Limb (tissue), 2 donors: Measurements from ENCODE around the gene ACSM3.
"Not testable (repeated sequence)": the region's sequence is repeated elsewhere in the genome, so short reads cannot be mapped to it uniquely, and the experiment has no call there.

Source experiments
- DNase-seq, 2 donors: peaks; one replicate each; pipeline ENCODE4 v3.0.0-alpha.2; 2016; ENCODE audit errors: extremely low spot score in 2 of 2

ACSM3 gene, protein sequence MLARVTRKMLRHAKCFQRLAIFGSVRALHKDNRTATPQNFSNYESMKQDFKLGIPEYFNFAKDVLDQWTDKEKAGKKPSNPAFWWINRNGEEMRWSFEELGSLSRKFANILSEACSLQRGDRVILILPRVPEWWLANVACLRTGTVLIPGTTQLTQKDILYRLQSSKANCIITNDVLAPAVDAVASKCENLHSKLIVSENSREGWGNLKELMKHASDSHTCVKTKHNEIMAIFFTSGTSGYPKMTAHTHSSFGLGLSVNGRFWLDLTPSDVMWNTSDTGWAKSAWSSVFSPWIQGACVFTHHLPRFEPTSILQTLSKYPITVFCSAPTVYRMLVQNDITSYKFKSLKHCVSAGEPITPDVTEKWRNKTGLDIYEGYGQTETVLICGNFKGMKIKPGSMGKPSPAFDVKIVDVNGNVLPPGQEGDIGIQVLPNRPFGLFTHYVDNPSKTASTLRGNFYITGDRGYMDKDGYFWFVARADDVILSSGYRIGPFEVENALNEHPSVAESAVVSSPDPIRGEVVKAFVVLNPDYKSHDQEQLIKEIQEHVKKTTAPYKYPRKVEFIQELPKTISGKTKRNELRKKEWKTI

DNA sequence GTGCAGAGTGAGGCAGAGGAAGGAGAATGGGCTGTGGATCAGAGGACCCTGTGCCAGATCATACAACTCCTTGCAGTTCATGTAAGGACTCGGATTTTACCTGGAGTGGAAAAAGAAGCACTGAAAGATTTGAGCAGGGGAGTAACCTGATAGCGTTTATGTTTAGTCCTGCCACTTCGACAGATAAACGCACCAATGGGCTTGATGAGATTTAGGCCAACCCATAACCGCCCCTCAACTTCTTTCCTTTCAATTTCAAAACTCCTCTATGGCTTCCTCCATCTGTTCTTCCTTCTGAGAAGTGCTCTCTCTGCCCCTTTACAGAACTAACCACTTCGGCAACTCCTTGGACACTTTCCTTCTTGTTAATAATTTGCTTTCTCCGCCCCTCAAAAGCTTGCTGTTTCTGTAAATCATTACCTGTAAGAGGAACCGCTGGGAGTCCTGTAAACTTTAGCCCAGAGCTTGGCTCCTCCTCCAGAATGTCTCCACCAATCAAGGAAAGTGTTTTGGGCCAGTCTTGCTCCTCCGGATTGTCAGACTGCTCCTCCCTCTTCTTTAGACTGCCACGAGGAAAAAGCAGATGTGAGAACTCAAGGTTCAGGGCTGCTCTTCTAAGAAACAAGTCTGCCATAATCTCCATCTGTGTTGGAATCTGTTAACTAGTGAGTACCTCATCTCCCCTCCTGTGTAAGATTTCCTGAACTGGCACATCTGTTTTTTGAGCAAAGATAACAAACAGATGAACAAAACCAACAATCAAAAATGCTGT, at the start of gene ACSM3:
Gene ACSM3, plus strand, starts transcription at position 554 of the 772 bp plus-strand sequence. CDS start 6,021 bp downstream, outside the sequence.
- DNase-seq = peak; percentile 36 to 76

DNA sequence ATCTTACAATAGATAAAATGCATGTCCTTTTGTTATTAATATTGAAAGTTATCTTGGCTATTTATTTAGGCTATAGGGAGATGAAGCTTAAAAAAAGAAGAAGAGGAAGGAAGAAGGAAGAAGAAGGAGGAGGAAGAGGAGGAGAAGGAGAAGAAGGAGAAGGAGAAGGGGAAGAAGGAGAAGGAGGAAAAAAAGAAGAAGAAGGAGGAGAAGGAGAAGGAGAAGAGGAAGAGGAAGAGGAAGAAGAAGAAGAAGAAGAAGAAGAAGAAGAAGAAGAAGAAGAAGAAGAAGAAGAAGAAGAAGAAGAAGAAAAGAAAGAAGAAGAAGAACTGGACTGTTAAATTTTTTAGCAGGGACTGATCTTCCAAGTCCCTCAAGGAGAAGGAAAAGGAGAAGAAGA, 46.1 kb upstream of the ACSM3 start:
- not testable (repeated sequence) for DNase-seq

DNA sequence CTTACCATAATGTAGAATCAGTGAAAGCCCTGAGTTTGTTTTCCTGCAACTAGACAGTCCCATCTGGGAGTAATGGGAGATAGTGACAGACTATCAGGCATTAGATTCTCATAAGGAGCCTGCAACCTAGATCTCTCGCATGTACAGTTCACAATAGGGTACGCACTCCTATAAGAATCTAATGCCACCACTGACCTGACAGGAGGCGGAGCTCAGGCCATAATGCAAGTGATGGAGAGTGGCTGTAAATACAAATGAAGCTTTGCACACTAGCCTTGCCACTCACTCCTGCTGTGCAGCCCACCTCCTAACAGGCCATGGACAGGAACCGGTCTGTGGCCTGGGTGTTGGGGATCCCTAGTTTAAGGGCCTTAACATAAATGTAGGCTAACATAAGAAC, 43.6 kb upstream of the ACSM3 start:
- no peak for DNase-seq

DNA sequence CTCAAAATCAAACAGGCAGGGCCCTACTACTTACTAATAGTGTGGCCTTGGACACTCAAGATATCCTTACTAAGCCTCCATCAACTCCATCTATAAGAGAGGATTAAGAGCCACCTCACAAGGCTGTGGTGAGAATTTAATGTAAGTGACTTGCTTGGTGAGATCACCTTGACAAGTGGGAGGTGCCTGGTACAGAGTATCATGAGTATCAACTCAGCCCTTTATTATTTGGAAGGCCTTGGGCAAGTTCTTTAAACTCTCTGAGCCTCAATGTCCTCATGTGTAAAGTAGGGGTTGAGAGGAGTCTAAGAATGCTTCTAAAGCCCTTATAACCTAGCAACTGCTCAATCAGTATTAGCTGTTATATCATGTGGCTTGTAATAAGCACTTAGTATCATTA, 37.2 kb upstream of the ACSM3 start:
- no peak for DNase-seq

DNA sequence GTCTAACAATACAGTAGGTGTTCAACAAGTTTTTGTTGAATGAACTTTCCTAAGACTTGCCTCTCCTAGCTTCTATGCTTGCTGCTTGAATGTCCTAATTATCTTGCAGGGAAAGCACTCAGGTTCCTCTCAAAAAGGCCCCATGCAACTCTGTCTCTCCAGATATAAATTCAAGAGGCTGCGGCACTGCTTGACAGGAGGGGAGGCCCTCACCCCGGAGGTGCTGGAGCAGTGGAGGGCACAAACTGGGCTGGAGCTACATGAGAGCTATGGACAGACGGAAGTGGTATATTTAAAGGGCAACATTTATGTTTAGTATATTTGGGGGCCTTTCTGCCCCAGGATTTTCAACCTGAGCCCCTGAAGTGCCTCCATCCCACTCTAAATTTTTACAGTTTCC, 36.6 kb upstream of the ACSM3 start:
- no peak for DNase-seq

DNA sequence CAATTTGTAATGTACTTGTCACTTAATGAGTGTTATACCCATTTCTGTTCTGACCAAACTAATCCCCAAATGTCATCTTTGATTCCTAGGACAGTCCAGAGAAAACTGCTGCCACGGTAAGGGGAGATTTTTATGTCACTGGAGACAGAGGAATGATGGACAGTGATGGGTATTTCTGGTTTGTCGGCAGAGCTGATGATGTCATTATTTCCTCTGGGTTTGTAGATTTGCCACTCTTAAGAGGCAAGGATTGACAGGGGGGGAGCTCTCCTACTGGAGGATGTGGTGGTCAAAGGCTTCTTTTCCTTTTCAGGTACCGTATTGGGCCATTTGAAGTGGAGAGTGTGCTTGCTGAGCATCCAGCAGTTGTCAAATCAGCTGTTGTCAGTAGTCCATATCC, 34.7 kb upstream of the ACSM3 start:
- DNase-seq = no peak

DNA sequence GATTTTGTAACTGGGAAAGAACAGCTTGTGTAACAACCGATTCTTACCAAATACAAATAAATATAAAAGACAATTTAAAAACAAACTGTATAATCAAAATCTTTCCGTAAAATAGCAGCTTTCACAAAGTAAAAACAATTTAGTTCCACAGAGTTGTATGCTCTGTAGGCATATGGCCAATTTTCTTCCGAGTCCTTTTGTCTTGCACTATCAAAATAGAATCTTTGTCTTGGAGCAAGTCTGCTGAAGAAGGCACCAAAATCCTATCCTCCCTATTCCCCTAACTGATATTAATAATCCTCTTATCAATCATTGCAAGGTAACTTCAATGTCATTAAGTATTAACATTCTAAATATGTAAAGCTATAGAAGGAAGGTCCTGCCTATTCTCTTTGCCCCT, 29.8 kb upstream of the ACSM3 start:
- no peak for DNase-seq

DNA sequence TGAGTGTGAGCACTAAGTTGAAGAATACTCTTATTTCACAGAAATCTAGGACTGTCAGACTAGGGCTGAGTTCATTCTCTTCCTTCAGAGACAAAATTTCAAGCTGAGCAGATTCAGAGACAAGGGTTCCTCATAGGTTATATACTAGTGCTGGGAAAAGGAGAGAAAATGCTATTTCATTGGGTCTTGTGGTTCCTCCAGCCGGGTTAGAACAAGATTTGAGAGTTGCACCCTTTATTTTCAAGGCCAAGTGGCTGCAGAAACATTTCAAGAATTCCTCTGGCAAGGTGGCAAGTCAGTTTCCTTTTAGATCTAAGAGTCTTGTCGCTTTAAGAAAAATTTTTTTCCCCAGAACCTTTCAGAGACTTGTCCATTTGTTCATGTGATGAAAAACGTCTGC, 29.0 kb upstream of the ACSM3 start:
- no peak for DNase-seq

DNA sequence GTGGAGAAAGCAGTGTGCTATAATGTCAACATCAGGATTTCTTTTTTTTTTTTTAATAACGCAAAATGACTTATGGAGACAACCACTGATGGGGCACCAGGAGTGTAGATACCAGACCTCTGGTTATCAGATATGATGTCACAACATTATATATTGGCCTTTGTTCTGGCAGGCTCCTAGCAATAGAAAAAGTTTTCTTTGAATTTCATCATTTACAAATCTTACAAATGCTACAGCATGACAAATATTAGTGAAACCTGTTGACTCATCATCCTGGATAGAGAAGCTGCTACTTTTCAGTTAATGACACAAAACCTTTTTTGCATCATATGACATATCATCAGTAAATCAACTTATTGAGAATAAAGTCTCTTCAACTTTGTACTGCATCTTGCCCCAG, 28.3 kb upstream of the ACSM3 start:
- no peak for DNase-seq

DNA sequence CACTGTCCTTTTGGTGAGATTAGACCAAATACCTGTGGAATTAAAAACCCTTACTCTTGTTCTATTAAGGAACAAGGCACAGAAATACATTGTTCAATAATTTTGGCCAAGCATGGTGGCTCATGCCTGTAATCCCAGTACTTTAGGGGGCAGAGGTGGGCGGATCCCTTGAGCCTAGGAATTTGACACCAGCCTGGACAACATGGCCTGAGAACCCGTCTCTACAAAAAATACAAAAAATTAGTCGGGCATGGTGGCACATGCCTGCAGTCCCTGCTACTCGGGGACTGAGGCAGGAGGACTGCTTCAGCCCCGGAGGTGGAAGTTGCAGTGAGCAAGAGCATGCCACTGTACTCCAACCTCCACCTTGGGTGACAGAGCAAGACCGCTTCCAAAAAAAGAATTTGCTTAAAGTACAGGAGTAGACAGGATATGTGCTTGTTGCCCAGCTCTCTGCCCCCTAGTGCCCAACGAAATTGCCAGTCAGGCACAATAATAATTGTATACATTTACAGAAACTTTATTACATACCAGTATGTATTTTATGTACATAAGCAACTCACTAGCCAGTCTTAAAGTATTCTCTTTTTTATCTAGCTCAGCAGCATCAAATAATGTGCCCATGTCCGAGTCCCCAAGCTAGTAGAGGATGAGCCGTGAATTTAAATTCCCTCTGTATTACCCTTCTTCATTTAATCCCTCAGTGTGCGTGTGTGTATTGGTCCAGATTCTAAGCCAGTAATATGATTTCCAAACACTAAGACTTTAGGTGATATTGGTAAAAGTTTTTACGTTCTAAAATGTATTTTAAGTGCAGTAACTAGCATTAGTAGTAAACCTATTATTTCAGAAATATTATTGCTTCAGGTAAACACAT, 23.6 kb upstream of the ACSM3 start:
- no peak for DNase-seq

DNA sequence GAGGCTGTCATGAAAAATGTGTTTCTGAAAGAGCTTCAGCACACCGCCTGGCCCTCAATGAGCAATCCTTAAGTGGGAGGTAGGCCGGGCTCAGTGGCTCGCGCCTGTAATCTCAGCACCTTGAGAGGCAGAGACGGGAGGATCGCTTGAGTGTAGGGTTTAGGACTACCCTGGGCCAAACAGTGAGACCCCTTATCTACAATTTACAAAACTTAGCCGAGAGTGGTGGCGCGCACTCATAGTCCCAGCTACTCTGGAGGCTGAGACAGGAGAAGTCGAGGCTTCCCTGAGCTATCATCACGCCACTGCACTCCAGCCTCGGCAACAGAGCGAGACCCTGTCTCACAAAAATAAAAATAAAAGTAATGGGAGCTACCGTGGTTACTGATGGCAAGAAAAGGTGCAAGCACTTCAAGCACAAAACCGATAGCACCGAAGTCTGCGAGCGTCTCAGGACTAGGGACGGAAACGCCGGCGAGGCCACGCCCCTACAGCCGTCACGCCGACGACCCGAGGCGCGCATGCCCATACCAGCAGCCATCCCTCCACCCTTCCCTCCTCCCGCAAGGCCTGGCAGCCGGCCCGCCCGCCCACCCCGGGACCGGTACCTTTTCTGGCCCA, 22.8 kb upstream of the ACSM3 start:
- peak; percentile 80 to 92 for DNase-seq

DNA sequence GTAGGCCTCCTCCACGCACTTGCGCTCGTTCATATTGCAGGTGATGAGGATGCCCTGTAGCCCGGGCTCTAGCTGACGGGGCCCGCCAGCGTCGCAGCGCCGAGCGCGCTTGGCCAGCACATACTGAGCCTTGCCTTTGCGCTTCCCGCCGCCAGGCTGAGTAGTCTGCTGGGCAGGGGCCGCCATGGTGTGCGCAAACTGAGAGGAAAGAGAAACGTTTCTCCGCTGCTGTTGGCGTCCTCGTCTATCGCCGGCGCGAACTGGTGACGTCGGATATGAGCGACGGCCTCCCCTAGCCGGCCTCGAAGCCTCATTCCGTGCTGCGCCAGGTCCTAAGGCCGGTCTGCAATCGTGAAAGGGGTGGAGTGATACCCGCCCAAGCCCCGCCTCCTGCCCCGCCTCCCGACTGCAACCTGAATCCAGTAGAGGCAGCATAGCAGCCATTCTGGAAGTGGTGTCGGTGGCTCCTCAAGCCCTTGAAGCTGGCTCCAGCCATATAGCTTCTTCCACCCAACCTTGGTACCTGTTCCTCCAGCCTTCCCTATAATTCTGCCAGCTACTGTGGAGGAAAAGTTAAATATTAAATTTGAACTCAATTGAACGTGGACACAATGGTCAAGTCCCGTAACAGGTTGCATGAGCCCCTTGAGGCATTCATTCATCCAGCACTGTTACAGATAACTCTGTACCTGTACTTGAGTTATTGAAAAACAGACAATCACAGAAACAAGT, 22.1 kb upstream of the ACSM3 start, which contains the start of gene THUMPD1:
Gene THUMPD1, minus strand, starts transcription at position 265 of the 732 bp plus-strand sequence. Its CDS starts 79 bp downstream, at position 186.
- peak; percentile 93 to 97 for DNase-seq

DNA sequence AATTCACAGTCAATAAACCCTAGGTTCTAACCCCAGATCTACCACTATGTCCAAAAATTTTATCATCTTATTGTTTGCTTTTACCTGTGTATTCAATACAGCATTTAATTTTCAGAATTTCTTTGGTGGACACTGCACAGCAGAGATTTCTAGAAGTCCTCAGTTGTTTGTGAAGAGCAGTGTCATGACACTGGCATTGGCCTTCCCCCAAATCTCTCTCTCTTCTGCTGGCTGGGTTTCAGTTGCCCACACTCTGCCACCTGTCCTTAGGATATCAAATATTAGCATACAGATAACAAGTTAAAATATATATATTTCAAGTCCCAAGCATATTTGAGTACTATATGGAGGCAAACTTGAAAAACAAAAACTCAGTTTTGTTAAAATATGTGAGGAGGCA, 20.2 kb upstream of the ACSM3 start:
- no peak for DNase-seq

DNA sequence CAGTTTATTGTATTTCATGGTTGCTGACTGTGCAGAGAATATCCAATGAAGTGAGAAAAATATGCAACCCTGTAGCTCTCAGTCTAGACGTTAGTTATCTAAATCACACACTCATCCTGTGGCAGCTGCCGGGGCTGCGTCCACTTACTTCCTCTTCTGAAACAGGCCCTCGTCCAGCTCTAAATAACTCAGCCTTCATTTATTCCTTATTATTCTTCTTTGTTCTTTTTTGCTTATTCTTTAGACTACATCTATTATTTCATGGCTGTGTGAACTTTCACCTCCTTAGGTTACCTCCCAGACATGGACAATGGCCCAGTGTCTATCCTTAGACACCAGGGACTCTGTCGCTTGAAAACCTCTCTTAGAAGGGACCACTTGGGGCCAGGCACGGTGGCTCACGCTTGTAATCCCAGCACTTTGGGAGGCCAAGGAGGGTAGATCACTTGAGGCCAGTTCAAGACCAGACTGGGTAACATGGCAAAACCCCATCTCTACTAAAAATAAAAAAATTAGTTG, 18.8 kb upstream of the ACSM3 start:
- DNase-seq = no peak

DNA sequence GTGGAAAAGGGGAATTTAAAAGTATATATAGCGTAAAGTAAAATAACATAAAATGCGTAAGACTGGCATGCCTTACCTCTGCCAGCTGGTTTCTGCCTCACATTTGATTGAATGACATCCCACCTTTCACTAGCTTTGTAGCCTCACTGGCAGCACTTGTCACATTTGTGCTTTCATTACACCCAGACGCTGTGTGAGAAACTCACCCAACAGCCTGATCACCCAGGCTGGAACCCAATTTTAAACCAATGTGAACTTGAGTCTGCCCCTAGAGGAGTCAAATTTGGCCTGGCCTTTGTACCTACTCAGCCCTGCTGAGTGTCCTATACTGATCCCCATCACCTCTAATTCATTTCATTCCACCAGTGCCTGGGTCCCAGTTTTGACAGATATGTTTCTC, 17.4 kb upstream of the ACSM3 start:
- no peak for DNase-seq

DNA sequence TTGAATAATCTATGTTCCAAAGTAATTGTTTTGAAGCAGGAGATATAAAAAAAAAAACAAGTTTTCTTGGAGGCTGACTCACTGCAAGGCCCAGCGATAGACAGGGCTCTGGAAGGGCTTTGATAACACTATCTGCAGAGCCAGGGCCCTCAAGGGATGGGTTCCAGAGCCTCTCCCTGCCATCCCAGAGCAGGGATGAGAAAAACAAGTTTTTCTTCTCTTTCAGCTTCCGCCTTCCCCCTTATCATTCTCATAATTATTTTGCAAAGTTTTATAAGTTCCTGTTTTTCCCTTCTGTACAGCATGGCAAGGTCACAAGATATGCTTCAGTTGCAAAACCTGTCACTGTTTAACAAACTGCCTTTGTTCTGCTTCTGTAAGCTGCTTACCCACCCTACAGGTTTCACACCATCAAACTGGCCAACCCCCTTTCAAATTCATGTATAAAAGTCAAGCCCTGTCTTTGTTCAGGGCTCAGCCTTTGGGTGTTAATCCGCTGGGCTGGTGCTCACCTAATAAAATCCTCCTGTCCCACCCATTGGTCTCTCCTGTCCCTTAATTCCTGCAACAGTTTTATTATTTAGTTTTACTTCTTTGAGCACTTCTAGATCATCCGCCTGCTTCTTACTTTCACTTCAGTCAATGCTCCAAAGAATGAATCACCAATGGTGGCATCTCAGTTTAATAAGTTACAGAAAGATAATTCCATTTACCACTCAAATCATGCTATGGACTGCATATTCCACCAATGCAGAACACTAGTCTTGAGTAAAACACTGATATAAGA, 16.6 kb upstream of the ACSM3 start:
- DNase-seq = no peak

DNA sequence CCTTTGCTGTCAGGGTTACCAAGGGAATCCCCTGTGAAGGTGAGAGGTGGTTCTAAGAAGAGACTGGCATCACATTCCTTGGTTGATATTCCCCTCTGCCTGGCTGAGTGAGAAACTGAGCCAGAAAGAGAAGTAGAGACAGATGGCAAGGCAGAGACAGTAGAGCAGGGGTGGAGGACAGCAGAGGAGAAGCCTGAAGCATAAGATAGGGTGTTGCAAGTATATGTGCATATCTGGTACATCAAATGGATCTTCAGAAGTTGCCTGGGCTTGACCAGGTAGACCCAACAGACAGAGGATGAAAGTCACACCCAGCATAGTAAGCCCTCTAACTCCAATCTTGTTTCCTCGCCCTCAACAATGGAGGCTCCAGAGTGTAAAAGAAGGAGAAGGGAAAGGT, 14.3 kb upstream of the ACSM3 start:
- no peak for DNase-seq

DNA sequence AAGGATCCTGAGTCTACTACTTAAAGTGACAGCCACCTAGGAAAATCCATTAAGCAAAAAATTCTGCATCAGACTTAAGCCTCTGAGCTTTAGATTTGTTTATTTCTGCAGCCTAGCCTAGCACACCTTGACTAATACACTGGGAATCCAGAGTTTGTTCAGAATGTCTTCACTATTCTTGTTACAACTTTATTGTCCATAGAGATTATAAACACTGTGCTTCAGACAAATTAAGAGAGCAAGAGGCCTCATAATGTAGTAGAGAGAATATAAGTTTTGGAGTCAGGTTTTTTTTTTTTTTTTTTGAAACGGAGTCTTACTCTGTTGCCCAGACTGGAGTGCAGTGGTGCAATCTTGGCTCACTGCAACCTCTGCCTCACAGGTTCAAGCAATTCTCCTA, 13.3 kb upstream of the ACSM3 start:
- no peak for DNase-seq

DNA sequence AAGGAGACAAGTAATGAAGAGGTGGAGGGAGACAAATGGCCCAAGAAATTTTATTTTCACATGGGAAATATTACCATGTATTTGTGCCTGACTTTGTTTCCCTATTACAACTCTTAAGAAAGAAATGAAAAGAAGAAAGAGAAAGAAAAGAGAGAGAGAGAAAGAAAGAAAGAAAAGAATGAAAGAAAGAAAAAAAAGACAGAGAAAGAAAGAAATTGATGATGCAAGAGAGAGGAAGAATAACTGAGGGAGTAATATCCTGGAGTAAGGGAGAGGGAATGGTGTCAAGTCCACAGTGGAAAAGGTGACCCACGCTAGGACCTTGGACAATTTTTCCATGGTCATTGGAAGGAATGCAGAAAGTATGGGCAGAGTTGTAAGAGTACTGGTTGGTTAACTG, 10.1 kb upstream of the ACSM3 start:
- no peak for DNase-seq
